GM12878 (cell line): ENCODE data around the gene GOLGA7B. TPM values are rescaled to one million over a fixed set of nuclear protein-coding genes. Genes with fewer than 3 reads are reported as not detected.

ENCODE experiments used
- ATAC-seq: fragments of 200-7000 bp; cut with Tn5 transposase; 3 replicates; pipeline ENCODE4 v1.9.1; 2020; ENCODE audit warnings: mild to moderate bottlenecking, moderate library complexity
- BruUV-seq: library from RNA; stranded (reverse); fragments of 400-500 nt; replicated peaks from 2 replicates; lab custom pipeline; 2021; lab: Mats Ljungman, UMichigan
- CTCF ChIA-PET: fragments of 300-600 bp; sonication (Branson Sonifier 250); formaldehyde crosslinking; extraction: SDS; loops from one replicate; lab custom pipeline; 2021; ENCODE audit warnings: inconsistent platforms; lab: Yijun Ruan, JAX
- POLR2A ChIA-PET: fragments of 350-600 bp; formaldehyde crosslinking; extraction: SDS; loops from one replicate; lab custom pipeline; 2021; ENCODE audit warnings: inconsistent platforms; lab: Charles Lee
- RAD21 ChIA-PET: fragments of 300-600 bp; sonication (Branson Sonifier 250); formaldehyde crosslinking; loops from one replicate; lab custom pipeline; 2023; ENCODE audit warnings: antibody characterized with exemption; ENCODE audit not compliant: unreplicated experiment; lab: Charles Lee
- SMC1A ChIA-PET: fragments of 300-600 bp; sonication (Branson Sonifier 250); formaldehyde crosslinking; loops from one replicate; lab custom pipeline; 2023; ENCODE audit not compliant: unreplicated experiment, uncharacterized antibody; lab: Charles Lee
- DNase-seq: peaks from one replicate; pipeline ENCODE4 v3.0.0-alpha.2; 2011; ENCODE audit warnings: low read depth, low spot score
- FAIRE-seq: peaks from 3 replicates; lab custom pipeline; 2011; peaks lifted over from hg19 to GRCh38; lab: Jason Lieb, UNC
- H2AFZ ChIP-seq: 2 replicates; pipeline ENCODE4 v1.6.0; 2011; ENCODE audit warnings: low read depth, low read length, control low read depth; ENCODE audit not compliant: control insufficient read depth
- H3K27ac ChIP-seq: 2 replicates; pipeline ENCODE4 v1.5.1; 2011; ENCODE audit warnings: control low read depth; ENCODE audit not compliant: control insufficient read depth, insufficient read depth
- H3K27me3 ChIP-seq, 2 experiments: replicated peaks in 1 of 2; 2 replicates each; pipeline versions ENCODE4 v1.6.0 to v1.6.1; 2011; ENCODE audit warnings: low read length in 1 of 2; ENCODE audit not compliant: control insufficient read depth in 2 of 2, insufficient read depth in 2 of 2
- H3K36me3 ChIP-seq, 2 experiments: 2 replicates each; pipeline ENCODE4 v1.5.1; 2011; ENCODE audit warnings: low read length in 1 of 2; ENCODE audit not compliant: control insufficient read depth in 2 of 2, insufficient read depth in 2 of 2
- H3K4me1 ChIP-seq: 2 replicates; pipeline ENCODE4 v1.6.1; 2011; ENCODE audit warnings: mild to moderate bottlenecking, low read length, moderate library complexity, mixed read lengths; ENCODE audit not compliant: control insufficient read depth, insufficient read depth
- H3K4me2 ChIP-seq: 2 replicates; pipeline ENCODE4 v1.6.0; 2011; ENCODE audit warnings: control low read depth; ENCODE audit not compliant: control insufficient read depth, insufficient read depth
- H3K4me3 ChIP-seq: fragments of 200-600 bp; sonication (generic); 2 replicates; pipeline ENCODE4 v1.5.1; 2016
- H3K79me2 ChIP-seq: 2 replicates; pipeline ENCODE4 v1.6.0; 2011; ENCODE audit warnings: low read length; ENCODE audit not compliant: control insufficient read depth, insufficient read depth
- H3K9ac ChIP-seq: 2 replicates; pipeline ENCODE4 v1.8.0; 2011; ENCODE audit warnings: low read length, control low read depth, mixed read lengths; ENCODE audit not compliant: control insufficient read depth, insufficient read depth
- H3K9me3 ChIP-seq: replicated peaks from 3 replicates; pipeline ENCODE4 v1.5.1; 2011; ENCODE audit warnings: mild to moderate bottlenecking, low read length; ENCODE audit not compliant: control insufficient read depth, insufficient read depth
- H4K20me1 ChIP-seq: 2 replicates; pipeline ENCODE4 v1.6.0; 2011; ENCODE audit not compliant: control insufficient read depth, insufficient read depth
- CBX5 ChIP-seq: sonication (generic); IDR thresholded peaks from 2 replicates; pipeline ENCODE4 v1.6.1; 2016; ENCODE audit warnings: low read depth, moderate library complexity, mild to moderate bottlenecking, inconsistent platforms
- CREM ChIP-seq: IDR thresholded peaks from 2 replicates; pipeline ENCODE4 v1.6.1; 2014; ENCODE audit warnings: antibody characterized with exemption, low read depth
- DPF2 ChIP-seq: fragments of 450-650 bp; IDR thresholded peaks from 2 replicates; pipeline ENCODE4 v1.6.1; 2017; ENCODE audit warnings: mild to moderate bottlenecking
- FOXM1 ChIP-seq: IDR thresholded peaks from 2 replicates; pipeline ENCODE4 v1.6.1; 2012; ENCODE audit warnings: low read depth, mild to moderate bottlenecking, inconsistent platforms, low read length, moderate library complexity
- IKZF1 ChIP-seq: fragments of 450-650 bp; conservative IDR thresholded peaks from 2 replicates; pipeline ENCODE4 v1.6.1; 2017; ENCODE audit warnings: antibody characterized with exemption, mild to moderate bottlenecking
- MXI1 ChIP-seq: fragments of 150-350 bp; IDR thresholded peaks from 2 replicates; pipeline ENCODE4 v1.6.1; 2011; ENCODE audit warnings: low read depth, mild to moderate bottlenecking, inconsistent platforms, low read length, improper control_type of control experiment
- NBN ChIP-seq: fragments of 450-650 bp; IDR thresholded peaks from 2 replicates; pipeline ENCODE4 v1.6.1; 2016
- PAX5 ChIP-seq: IDR thresholded peaks from 2 replicates; pipeline ENCODE4 v1.6.1; 2011; ENCODE audit warnings: low read depth, low read length, borderline replicate concordance
- RAD21 ChIP-seq: IDR thresholded peaks from 2 replicates; pipeline ENCODE4 v1.6.1; 2011; ENCODE audit warnings: mild to moderate bottlenecking, low read depth, low read length, moderate library complexity; ENCODE audit not compliant: insufficient read depth
- RUNX3 ChIP-seq: IDR thresholded peaks from 2 replicates; pipeline ENCODE4 v1.6.1; 2012; ENCODE audit warnings: low read length, inconsistent platforms
- SIX5 ChIP-seq: IDR thresholded peaks from 2 replicates; pipeline ENCODE4 v1.6.1; 2011; ENCODE audit warnings: mild to moderate bottlenecking, low read depth, low read length, moderate library complexity; ENCODE audit not compliant: severe bottlenecking
- SKIL ChIP-seq: fragments of 450-650 bp; IDR thresholded peaks from 2 replicates; pipeline ENCODE4 v1.6.1; 2017; ENCODE audit warnings: mild to moderate bottlenecking, low read depth, inconsistent platforms; ENCODE audit not compliant: poor library complexity, severe bottlenecking
- TBL1XR1 ChIP-seq: IDR thresholded peaks from 2 replicates; pipeline ENCODE4 v1.6.1; 2012; ENCODE audit warnings: low read depth, low read length, improper control_type of control experiment
- WGBS: methylation state at CpG from one replicate; pipeline ENCODE4 v1.1.6; 2016; ENCODE audit warnings: low lambda C conversion rate; ENCODE audit not compliant: insufficient replicate concordance, insufficient coverage; ENCODE audit errors: missing lambda C conversion rate; 5-methylcytosine and 5-hydroxymethylcytosine counted together
- in situ Hi-C: fragments of 300-500 bp; cut with MboI; formaldehyde crosslinking; loops from 9 replicates; pipeline ENCODE4 v1.14.3; 2018; ENCODE audit warnings: mixed read lengths
- intact Hi-C: fragments of 100-400 bp; cut with micrococcal nuclease; formaldehyde crosslinking; loops from one replicate; pipeline ENCODE4 v1.14.2; 2022; ENCODE audit not compliant: unreplicated experiment
- polyA plus RNA-seq, 11 experiments: library from polyadenylated mRNA; depleted of rRNA in 4 of 11; unstranded in 6 of 11; stranded (reverse) in 5 of 11; fragments of >200 nt; fragmentation: Nextera tagmentation in 4 of 11; fragmentation: Illumina TruSeq in 1 of 11; extraction: Ambion mirVana in 4 of 11; extraction: Trizol in 1 of 11; gene quantifications; 1 replicate in 1 of 11; 2 replicates in 10 of 11; pipeline versions ENCODE4 v1.2.1 to v1.2.3, GENCODE V29; 2011 to 2016; ENCODE audit warnings: inconsistent platforms in 2 of 11, missing spikeins in 2 of 11, low read depth in 1 of 11
- total RNA-seq, 4 experiments: library from RNA; depleted of rRNA in 3 of 4; stranded (reverse); fragments of >200 nt in 3 of 4; fragmentation: Illumina TruSeq in 1 of 4; extraction: Trizol in 1 of 4; gene quantifications; 2 replicates each; pipeline versions ENCODE4 v1.2.1 to v1.2.3, GENCODE V29; 2013 to 2021
- TF ChIP-seq, protein P1 (sequence below): IDR thresholded peaks from 2 replicates; pipeline ENCODE4 v1.6.1; 2012; ENCODE audit warnings: low read depth, low read length, improper control_type of control experiment

Gene GOLGA7B
- total and polyA plus RNA-seq, 10 of the 15 experiments (the other 5 are each of a cell fraction or from before 2014, with no cell fraction given), result 0.01 to 0.02 (median 0.01) TPM; not detected in 7

DNA sequence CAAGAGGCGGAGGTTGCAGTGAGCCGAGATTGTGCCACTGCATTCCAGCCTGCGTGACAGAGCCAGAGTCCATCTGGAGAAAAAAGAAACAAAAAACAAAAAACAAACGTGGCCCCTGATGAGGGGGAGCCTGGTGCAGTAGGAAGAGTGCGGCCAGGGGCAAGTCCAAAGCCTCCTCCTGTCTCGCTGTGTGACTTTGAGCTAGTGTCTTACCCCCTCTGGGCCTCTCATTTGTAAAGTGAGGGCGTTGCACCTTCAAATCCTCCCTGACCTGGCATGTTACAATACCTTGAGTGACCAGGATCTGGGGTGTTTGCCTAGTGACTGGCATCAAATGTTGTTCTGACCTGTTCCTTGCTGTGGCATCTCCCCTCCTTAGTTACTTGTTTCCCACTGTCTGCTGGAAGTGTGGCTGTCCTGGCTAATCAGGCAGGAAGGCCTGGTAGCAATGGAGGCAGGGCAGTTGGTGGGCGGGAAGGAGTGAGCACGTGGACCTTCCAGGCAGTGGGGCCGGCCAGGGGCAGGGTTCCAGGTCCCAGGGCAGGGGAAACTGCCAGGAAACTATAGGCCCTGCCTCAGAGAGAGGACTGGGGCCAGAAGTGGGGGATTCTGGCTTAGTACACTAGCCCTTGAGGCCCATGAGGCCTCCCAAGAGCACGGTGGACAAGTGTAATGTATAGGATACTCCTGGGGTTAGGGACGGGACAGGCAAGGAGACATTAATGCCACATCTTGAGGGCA, 24.5 kb upstream of the GOLGA7B start:
- H3K79me2 ChIP-seq, result no peaks in the 10 kb centered on the region
- CTCF ChIA-PET, result interaction anchor here (0.8 kb wide), 1 partner anchor 216 kb away, joined by 3 read pairs; no protein-coding TSS in a partner anchor
- H4K20me1 ChIP-seq, result no peaks in the 10 kb centered on the region
- no TSS peak for BruUV-seq
- H3K36me3 ChIP-seq, result no peaks in the 10 kb centered on the region
- FAIRE-seq (no peak), ATAC-seq (no peak), DNase-seq (no peak)
- intact Hi-C loops, result no loop called here
- no peak overlapping the region for H3K4me3 ChIP-seq
- RAD21 ChIA-PET, result no interaction called here
- H3K27ac ChIP-seq, result no peak overlapping the region
- no peaks in the 10 kb centered on the region for H3K9me3 ChIP-seq
- SMC1A ChIA-PET, result no interaction called here
- no peak overlapping the region for H3K4me2 ChIP-seq
- POLR2A ChIA-PET, result no interaction called here
- no peak overlapping the region for H3K9ac ChIP-seq
- 19% methylated on average over 12 of the region's 12 CpGs for WGBS
- no peak overlapping the region for H2AFZ ChIP-seq
- in situ Hi-C loops, result no loop called here
- TF ChIP-seq TBL1XR1 (no peak), CREM (no peak), SIX5 (no peak), RUNX3 (no peak), NBN (no peak)
- peaks cover 0 to 2% of the 10 kb centered on the region in 2 experiments; a peak in 2 of 4 replicates for H3K27me3 ChIP-seq
- H3K4me1 ChIP-seq, result no peaks in the 10 kb centered on the region

DNA sequence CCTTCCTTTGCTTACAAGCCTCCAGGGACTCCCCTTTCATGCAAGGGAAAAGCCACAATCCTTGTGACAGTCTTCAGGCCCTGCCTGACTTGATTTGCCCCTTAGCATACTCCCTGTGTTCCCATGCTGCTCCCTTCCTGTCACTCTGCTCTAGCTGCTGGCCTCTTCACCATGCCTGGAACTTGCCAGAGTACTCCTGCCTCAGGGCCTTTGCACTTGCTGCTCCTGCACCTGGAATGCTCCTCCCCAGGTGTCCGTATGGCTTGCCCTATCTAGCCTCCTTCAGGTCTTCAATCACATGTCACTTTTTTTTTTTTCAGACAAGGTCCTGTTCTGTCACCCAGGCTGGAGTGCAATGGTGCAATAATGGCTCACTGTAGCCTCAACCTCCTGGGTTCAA, 22.8 kb upstream of the GOLGA7B start:
- Histone ChIP-seq H3K27me3 (peaks cover 2% of the 10 kb centered on the region in 2 experiments; a peak in 2 of 4 replicates), H3K4me1 (no peaks in the 10 kb centered on the region), H3K9ac (no peak overlapping the region), H3K9me3 (no peaks in the 10 kb centered on the region), H3K79me2 (no peaks in the 10 kb centered on the region), H3K36me3 (no peaks in the 10 kb centered on the region), H3K4me3 (no peak overlapping the region), H4K20me1 (no peaks in the 10 kb centered on the region), H3K27ac (no peak overlapping the region), H2AFZ (no peak overlapping the region), H3K4me2 (no peak overlapping the region)
- 0% methylated on average over 1 of the region's 1 CpG for WGBS
- intact Hi-C loops (no loop called here), in situ Hi-C loops (no loop called here)
- ATAC-seq (no peak), FAIRE-seq (no peak), DNase-seq (no peak)
- ChIA-PET RAD21 (no interaction called here), SMC1A (no interaction called here), CTCF (interaction anchor here (0.6 to 1.0 kb wide), 2 partner anchors 73 to 210 kb away, joined by 3 read pairs; no protein-coding TSS in a partner anchor), POLR2A (no interaction called here)
- TF ChIP-seq PAX5 (no peak), RAD21 (no peak), CBX5 (no peak), DPF2 (no peak), IKZF1 (no peak), MXI1 (no peak), SKIL (no peak), FOXM1 (no peak)
- TF ChIP-seq, protein P1, sequence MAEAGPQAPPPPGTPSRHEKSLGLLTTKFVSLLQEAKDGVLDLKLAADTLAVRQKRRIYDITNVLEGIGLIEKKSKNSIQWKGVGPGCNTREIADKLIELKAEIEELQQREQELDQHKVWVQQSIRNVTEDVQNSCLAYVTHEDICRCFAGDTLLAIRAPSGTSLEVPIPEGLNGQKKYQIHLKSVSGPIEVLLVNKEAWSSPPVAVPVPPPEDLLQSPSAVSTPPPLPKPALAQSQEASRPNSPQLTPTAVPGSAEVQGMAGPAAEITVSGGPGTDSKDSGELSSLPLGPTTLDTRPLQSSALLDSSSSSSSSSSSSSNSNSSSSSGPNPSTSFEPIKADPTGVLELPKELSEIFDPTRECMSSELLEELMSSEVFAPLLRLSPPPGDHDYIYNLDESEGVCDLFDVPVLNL, result no peak
- BruUV-seq, result no TSS peak
